AG04449 (cell line): ENCODE measurements around the gene GPR146.
"Not testable (repeated sequence)": the region's sequence is repeated elsewhere in the genome, so short reads cannot be mapped to it uniquely, and the experiment has no call there.

Experiments used
- CTCF ChIA-PET: fragments of 350-600 bp; formaldehyde crosslinking; extraction: SDS; loops from one replicate; lab custom pipeline; 2021; ENCODE audit warnings: antibody characterized with exemption; lab: Yijun Ruan, JAX
- POLR2A ChIA-PET: fragments of 400-600, 350-600 bp; formaldehyde crosslinking; extraction: SDS; loops from one replicate; lab custom pipeline; 2020; ENCODE audit warnings: antibody characterized with exemption, inconsistent platforms; lab: Yijun Ruan, JAX
- DNase-seq: peaks from one replicate; pipeline ENCODE4 v3.0.0-alpha.2; 2010; ENCODE audit warnings: low read depth, low spot score
- H3K4me3 ChIP-seq: 2 replicates; pipeline ENCODE4 v1.5.1; 2011; ENCODE audit warnings: low read depth, mild to moderate bottlenecking, control low read depth, low read length
- TF ChIP-seq, protein P1 (sequence below): IDR thresholded peaks from one replicate; pipeline ENCODE4 v1.5.1; 2011; ENCODE audit warnings: mild to moderate bottlenecking, moderate library complexity, low read length, control low read depth, inconsistent platforms; ENCODE audit not compliant: insufficient read depth; ENCODE audit errors: missing control alignments

The GPR146 gene

GRCh38 chr7:1031716-1032455 lies 12.5 kb upstream of the GPR146 start:
- no peak overlapping the region for H3K4me3 ChIP-seq
- POLR2A ChIA-PET: no interaction called here
- CTCF ChIA-PET: no interaction called here
- TF ChIP-seq, protein P1, sequence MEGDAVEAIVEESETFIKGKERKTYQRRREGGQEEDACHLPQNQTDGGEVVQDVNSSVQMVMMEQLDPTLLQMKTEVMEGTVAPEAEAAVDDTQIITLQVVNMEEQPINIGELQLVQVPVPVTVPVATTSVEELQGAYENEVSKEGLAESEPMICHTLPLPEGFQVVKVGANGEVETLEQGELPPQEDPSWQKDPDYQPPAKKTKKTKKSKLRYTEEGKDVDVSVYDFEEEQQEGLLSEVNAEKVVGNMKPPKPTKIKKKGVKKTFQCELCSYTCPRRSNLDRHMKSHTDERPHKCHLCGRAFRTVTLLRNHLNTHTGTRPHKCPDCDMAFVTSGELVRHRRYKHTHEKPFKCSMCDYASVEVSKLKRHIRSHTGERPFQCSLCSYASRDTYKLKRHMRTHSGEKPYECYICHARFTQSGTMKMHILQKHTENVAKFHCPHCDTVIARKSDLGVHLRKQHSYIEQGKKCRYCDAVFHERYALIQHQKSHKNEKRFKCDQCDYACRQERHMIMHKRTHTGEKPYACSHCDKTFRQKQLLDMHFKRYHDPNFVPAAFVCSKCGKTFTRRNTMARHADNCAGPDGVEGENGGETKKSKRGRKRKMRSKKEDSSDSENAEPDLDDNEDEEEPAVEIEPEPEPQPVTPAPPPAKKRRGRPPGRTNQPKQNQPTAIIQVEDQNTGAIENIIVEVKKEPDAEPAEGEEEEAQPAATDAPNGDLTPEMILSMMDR: no peak
- DNase-seq: no peak

GRCh38 chr7:1032536-1033181 lies 11.7 kb upstream of the GPR146 start:
- ChIA-PET CTCF (no interaction called here), POLR2A (no interaction called here)
- TF ChIP-seq, protein P1: no peak
- H3K4me3 ChIP-seq: no peak overlapping the region
- DNase-seq: no peak

- ChIA-PET CTCF (interaction anchor here (1.9 kb wide), 1 partner anchor 40 kb away, joined by 6 read pairs; no protein-coding TSS in a partner anchor), POLR2A (no interaction called here)
- no peak overlapping the region for H3K4me3 ChIP-seq
- DNase-seq: no peak
- TF ChIP-seq, protein P1: no peak
Measured at GRCh38 chr7:1033546-1034145, 10.7 kb upstream of the GPR146 start.

DNA sequence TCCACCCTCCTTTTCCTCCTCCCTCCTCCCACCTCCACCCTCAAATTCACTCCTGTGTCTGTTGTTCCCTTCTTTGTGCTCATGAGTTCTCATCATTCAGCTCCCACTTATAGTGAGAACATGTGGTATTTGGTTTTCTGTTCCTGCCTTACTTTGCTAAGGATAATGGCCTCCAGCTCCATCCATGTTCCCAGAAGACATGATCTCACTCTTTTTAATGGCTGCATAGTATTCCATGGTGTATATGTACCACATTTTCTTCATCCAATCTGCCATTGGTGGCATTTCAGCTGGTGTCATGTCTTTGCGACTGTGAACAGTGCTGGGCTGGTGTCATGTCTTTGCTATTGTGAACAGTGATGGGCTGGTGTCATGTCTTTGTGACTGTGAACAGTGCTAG lies 9.6 kb upstream of the GPR146 start:
- POLR2A ChIA-PET, H3K4me3 ChIP-seq, DNase-seq: not testable (repeated sequence)
- CTCF ChIA-PET: interaction anchor here (1.9 kb wide), 1 partner anchor 42 kb away, joined by 6 read pairs; no protein-coding TSS in a partner anchor

DNA sequence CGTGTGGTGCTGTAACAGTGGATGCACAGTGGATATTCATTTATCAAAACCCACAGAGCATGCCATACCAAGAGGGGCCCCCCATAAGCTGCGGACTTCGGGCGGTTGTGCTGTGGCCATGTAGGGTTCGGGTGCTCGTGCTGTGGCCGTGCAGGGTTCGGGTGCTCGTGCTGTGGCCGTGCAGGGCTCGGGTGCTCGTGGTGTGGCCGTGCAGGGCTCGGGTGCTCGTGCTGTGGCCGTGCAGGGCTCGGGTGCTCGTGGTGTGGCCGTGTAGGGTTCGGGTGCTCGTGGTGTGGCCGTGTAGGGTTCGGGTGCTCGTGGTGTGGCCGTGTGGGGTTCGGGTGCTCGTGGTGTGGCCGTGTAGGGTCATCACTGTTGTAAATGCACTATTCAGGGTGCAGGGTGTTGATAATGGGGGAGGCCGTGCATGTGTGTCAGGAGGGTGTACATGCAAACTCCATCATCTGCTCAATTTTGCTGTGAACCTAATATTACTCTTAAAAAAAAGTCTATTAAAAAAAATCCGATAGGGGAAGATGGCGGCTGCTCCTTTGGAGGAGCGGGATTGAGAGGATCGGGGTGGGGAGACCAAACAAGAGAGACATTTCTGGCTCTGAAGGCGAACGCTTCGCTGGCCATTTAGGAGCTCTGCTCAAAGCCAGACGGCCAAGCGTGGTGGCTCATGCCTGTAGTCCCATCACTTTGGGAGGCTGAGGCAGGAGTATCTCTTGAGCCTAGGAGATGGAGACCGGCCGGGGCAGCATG lies 8.0 kb upstream of the GPR146 start:
- H3K4me3 ChIP-seq, CTCF ChIA-PET, DNase-seq, POLR2A ChIA-PET: not testable (repeated sequence)

DNA sequence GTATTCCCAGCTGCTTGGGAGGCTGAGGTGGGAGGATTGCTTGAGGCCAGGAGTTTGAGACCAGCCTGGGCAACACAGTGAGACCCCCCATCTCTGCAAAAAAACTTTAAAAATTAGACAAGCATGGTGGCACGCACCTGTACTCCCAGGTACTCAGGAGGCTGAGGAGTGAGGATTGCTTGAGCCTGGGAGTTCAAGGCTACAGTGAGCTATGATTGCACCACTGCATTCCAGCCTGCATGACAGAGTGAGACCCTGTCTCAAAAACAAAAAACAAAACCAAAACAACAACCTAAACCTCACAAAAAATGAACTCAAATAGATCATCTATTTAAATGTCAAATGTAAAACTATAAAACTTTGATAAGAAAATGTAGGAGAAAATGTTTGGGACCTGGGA lies 4.1 kb upstream of the GPR146 start:
- POLR2A ChIA-PET, H3K4me3 ChIP-seq, DNase-seq: not testable (repeated sequence)
- CTCF ChIA-PET: interaction anchor here (0.7 to 8.1 kb wide), 4 partner anchors 19 to 136 kb away, joined by 3 to 51 read pairs (median 8); no protein-coding TSS in a partner anchor

GRCh38 chr7:1040790-1041189 lies 3.6 kb upstream of the GPR146 start:
- DNase-seq: no peak
- CTCF ChIA-PET: interaction anchor here (0.7 to 8.1 kb wide), 4 partner anchors 18 to 135 kb away, joined by 3 to 51 read pairs (median 8); no protein-coding TSS in a partner anchor
- POLR2A ChIA-PET: no interaction called here
- H3K4me3 ChIP-seq: peak overlapping the region; percentile 3; the same call in 1 of the 2 replicates
- TF ChIP-seq, protein P1: no peak
